ENCODE results near the gene KIFAP3. TPM values are rescaled to one million over a fixed set of nuclear protein-coding genes. Genes with fewer than 3 reads are reported as not detected.

The KIFAP3 gene
- total RNA-seq, 2 experiments from 2014 or later: 10.5 to 12.5 TPM

- no peak for TF ChIP-seq EZH2phosphoT487 (IDR thresholded peaks at IDR 0.05; ENCODE audit: borderline replicate concordance, low read depth, low read length)
- TF ChIP-seq, protein P1, sequence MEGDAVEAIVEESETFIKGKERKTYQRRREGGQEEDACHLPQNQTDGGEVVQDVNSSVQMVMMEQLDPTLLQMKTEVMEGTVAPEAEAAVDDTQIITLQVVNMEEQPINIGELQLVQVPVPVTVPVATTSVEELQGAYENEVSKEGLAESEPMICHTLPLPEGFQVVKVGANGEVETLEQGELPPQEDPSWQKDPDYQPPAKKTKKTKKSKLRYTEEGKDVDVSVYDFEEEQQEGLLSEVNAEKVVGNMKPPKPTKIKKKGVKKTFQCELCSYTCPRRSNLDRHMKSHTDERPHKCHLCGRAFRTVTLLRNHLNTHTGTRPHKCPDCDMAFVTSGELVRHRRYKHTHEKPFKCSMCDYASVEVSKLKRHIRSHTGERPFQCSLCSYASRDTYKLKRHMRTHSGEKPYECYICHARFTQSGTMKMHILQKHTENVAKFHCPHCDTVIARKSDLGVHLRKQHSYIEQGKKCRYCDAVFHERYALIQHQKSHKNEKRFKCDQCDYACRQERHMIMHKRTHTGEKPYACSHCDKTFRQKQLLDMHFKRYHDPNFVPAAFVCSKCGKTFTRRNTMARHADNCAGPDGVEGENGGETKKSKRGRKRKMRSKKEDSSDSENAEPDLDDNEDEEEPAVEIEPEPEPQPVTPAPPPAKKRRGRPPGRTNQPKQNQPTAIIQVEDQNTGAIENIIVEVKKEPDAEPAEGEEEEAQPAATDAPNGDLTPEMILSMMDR (conservative IDR thresholded peaks at IDR 0.05; ENCODE audit: low read length): no peak
- H3K36me3 ChIP-seq (ENCODE audit: insufficient read depth, low read length): no peaks in the 10 kb centered on the region
- BruUV-seq (replicated peaks): no TSS peak
These were observed 104.4 kb downstream of the KIFAP3 start for GRCh38 chr1:169970114-169970513.

DNA sequence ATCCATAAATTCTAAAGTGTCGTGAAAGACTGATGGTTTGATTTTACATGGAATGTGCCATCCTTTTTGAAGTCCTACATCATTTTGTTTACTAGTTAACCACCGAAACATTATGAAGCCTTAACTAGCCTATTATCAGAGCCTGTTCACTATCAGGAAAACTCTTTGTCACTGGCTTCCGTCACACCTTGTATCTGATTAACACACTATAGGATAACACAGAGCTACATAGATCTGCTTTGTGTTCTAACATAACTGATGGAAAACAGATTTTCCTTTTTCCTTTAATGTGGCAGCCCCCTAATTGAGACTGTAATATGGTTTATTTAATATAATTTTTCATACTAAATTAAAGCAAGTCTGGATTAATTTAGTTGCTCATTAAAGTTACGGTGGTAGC is 106.3 kb downstream of the KIFAP3 start:
- Histone ChIP-seq H3K36me3 (ENCODE audit: insufficient read depth, low read length) (no peaks in the 10 kb centered on the region), H3K9me3 (ENCODE audit: low read length) (no peaks in the 10 kb centered on the region), H3K4me1 (ENCODE audit: insufficient read depth, low read length, poor library complexity, severe bottlenecking) (no peaks in the 10 kb centered on the region), H3K4me2 (ENCODE audit: low read length) (no peak overlapping the region), H2AFZ (ENCODE audit: low read length) (no peak overlapping the region), H3K79me2 (ENCODE audit: insufficient read depth, low read depth, low read length) (no peaks in the 10 kb centered on the region), H3K4me3 (ENCODE audit: low read depth, low read length, poor library complexity, severe bottlenecking) (no peak overlapping the region), H4K20me1 (ENCODE audit: insufficient read depth, low read length) (no peaks in the 10 kb centered on the region), H3K9me2 (ENCODE audit: insufficient read depth, low read length) (no peaks in the 10 kb centered on the region), H3K27ac (ENCODE audit: low read depth, low read length, poor library complexity, severe bottlenecking) (no peak overlapping the region)
- TF ChIP-seq, protein P1 (conservative IDR thresholded peaks at IDR 0.05; ENCODE audit: low read length): no peak
- TF ChIP-seq EZH2phosphoT487 (IDR thresholded peaks at IDR 0.05; ENCODE audit: borderline replicate concordance, low read depth, low read length): no peak
- intact Hi-C loops (cut with micrococcal nuclease; ENCODE audit: unreplicated experiment): no loop called here
- no TSS peak for BruUV-seq (replicated peaks)
- CTCF ChIA-PET (ENCODE audit: unreplicated experiment): no interaction called here
- no peak for DNase-seq (ENCODE audit: low spot score)
- POLR2A ChIA-PET: interaction anchor here (0.5 to 1.3 kb wide), 4 partner anchors 17 to 553 kb away, joined by 3 read pairs; no protein-coding TSS in a partner anchor

More at GRCh38 chr1:169970114-169970513, 104.4 kb downstream of the KIFAP3 start:
- H3K4me2 ChIP-seq (ENCODE audit: low read length): no peak overlapping the region
- H4K20me1 ChIP-seq (ENCODE audit: insufficient read depth, low read length): no peaks in the 10 kb centered on the region
- no peaks in the 10 kb centered on the region for H3K79me2 ChIP-seq (ENCODE audit: insufficient read depth, low read depth, low read length)
- H3K9me2 ChIP-seq (ENCODE audit: insufficient read depth, low read length): no peaks in the 10 kb centered on the region
- POLR2A ChIA-PET: no interaction called here
- no peak overlapping the region for H3K4me3 ChIP-seq (ENCODE audit: low read depth, low read length, poor library complexity, severe bottlenecking)
- CTCF ChIA-PET (ENCODE audit: unreplicated experiment): no interaction called here
- DNase-seq (ENCODE audit: low spot score): no peak
- H3K9me3 ChIP-seq (ENCODE audit: low read length): no peaks in the 10 kb centered on the region
- intact Hi-C loops (cut with micrococcal nuclease; ENCODE audit: unreplicated experiment): no loop called here
- H3K4me1 ChIP-seq (ENCODE audit: insufficient read depth, low read length, poor library complexity, severe bottlenecking): no peaks in the 10 kb centered on the region
- H3K27ac ChIP-seq (ENCODE audit: low read depth, low read length, poor library complexity, severe bottlenecking): no peak overlapping the region
- H2AFZ ChIP-seq (ENCODE audit: low read length): no peak overlapping the region

GRCh38 chr1:169964206-169964605 is 110.3 kb downstream of the KIFAP3 start:
- BruUV-seq (replicated peaks): no TSS peak

More at GRCh38 chr1:169964206-169964605, 110.3 kb downstream of the KIFAP3 start:
- no peak overlapping the region for H2AFZ ChIP-seq (ENCODE audit: low read length)
- DNase-seq (ENCODE audit: low spot score): no peak
- H3K4me3 ChIP-seq (ENCODE audit: low read depth, low read length, poor library complexity, severe bottlenecking): no peak overlapping the region
- intact Hi-C loops (cut with micrococcal nuclease; ENCODE audit: unreplicated experiment): no loop called here
- no peaks in the 10 kb centered on the region; the same call in 1 of the 2 replicates for H3K9me2 ChIP-seq (ENCODE audit: insufficient read depth, low read length)
- H3K36me3 ChIP-seq (ENCODE audit: insufficient read depth, low read length): no peaks in the 10 kb centered on the region
- H3K9me3 ChIP-seq (ENCODE audit: low read length): no peaks in the 10 kb centered on the region
- ChIA-PET CTCF (ENCODE audit: unreplicated experiment) (no interaction called here), POLR2A (interaction anchor here (0.6 to 1.1 kb wide), 2 partner anchors 29 to 65 kb away, joined by 3 read pairs; no protein-coding TSS in a partner anchor)
- no peak overlapping the region for H3K27ac ChIP-seq (ENCODE audit: low read depth, low read length, poor library complexity, severe bottlenecking)
- H3K4me1 ChIP-seq (ENCODE audit: insufficient read depth, low read length, poor library complexity, severe bottlenecking): no peaks in the 10 kb centered on the region
- H4K20me1 ChIP-seq (ENCODE audit: insufficient read depth, low read length): no peaks in the 10 kb centered on the region
- no peak for TF ChIP-seq EZH2phosphoT487 (IDR thresholded peaks at IDR 0.05; ENCODE audit: borderline replicate concordance, low read depth, low read length)
- TF ChIP-seq, protein P1 (conservative IDR thresholded peaks at IDR 0.05; ENCODE audit: low read length): no peak
- H3K4me2 ChIP-seq (ENCODE audit: low read length): no peak overlapping the region
- no peaks in the 10 kb centered on the region for H3K79me2 ChIP-seq (ENCODE audit: insufficient read depth, low read depth, low read length)

Measured in OCI-LY7 (cell line).